NCI-H82 treated with DMSO at 0.1 percent for 48 hours (cell line): ENCODE results near the gene ENOX1.

Experiments used
- DNase-seq: peaks from one replicate; lab custom pipeline; 2025; ENCODE audit not compliant: unreplicated experiment; lab: John Stamatoyannopoulos, UW

The ENOX1 gene

DNA sequence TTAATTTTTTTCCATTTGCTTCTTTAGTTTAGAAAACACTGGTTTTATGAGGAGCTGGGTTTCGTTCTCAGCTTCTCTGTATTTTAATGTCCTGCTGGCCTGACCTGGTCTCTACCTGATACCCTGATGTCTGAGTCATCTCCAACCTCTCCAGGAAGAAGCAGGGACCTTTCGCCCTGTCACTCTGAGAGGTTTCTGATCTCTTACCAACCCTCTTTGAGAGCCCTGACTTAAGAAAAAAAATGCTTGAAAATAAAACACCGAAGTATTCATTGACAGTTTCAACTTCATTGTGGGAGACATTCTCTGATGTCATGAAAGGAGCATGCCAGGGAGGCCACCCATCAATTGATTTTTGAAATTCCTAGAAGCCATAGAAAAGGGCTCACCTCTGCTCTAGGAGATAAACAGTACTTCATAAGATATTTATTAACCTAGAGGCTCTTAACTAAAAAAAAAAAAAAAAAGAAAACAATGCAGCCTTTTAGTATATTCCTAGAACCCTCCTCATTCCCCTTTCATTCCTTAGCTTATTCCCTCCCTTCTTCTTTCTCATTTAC, 234.8 kb downstream of the ENOX1 start:
- DNase-seq = no peak

DNA sequence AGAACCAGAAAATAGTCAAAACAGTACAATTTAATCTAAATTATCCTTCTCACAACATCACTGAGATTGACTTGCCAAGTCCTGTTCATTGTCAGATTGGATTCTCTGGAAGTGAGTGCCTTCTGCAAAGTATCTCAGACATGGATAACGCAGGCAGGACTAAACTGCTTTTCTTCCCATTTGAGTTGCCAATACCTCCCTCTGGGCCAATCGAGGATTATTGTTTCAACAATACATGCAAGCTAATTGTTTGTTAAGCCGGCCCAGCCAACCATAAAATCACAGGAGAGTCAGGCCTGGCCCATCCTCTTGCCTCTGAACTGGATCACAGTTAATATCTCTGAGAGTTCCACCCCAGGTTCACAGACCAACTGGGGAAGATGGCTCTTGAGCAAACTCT, 240.0 kb downstream of the ENOX1 start:
- DNase-seq = peak; percentile 16

DNA sequence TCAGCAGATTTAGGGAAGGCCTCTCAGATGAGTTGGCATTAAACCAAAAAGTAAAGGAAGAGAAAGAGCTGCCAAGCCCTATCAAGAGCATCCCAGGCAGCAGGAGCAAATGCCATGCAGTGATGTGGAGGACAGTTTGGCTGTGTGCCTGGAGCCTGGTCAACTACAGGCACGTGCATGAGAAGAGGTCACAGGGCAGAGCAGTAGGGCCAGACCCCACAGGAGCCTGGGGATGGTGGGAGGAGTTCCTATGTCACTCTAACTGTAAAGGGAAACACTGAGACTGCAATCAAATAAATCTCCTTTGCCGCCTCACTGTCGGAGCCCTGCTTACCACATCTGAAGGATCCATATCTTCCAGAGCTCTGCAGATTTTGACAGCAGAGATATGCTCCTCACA, 240.5 kb downstream of the ENOX1 start:
- no peak for DNase-seq

DNA sequence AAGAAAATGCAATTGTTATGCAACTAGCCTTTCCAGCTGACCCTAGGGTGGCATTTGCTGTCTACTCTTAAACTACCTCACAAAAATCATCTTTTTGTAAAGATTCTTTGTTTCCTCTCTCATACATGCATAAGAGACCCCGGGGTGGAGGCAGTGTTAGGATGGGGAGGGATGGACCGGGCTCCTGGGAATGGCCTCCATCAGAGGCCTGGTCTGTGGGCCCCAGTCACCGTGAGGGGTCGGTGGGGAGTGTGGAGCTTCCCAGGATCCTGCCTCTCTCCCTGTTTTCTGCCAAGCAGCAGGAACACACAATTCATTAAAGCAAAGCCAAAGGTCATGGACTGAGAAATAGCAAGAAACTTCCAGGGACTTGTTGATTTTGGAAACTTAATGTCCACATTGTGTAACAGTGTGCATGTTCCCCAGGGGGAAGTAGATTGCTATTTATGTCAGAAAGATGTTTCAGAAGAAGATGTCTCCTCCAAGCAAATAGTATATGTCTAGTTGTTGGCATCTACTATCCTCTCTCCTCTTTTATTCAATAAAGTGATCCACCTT, 241.4 kb downstream of the ENOX1 start:
- no peak for DNase-seq

DNA sequence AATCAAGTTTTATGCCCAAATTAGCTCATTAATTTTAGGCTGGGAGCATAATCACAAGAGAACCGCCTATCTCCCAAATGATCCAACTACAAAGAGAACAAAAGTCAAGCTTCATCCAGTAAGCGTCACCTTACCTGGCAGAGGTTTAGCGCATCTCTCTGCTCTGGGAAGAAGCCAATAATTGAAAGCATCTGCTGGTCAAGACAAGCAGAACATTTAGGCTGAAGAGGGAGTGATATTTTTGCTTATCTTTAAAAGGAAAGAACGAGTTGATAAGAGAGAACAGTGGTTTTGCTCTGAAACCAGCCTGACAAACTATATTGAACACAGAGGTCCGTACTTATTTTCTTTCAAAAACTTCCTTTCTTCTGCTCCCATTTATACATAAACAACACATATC, 242.1 kb downstream of the ENOX1 start:
- DNase-seq = no peak

DNA sequence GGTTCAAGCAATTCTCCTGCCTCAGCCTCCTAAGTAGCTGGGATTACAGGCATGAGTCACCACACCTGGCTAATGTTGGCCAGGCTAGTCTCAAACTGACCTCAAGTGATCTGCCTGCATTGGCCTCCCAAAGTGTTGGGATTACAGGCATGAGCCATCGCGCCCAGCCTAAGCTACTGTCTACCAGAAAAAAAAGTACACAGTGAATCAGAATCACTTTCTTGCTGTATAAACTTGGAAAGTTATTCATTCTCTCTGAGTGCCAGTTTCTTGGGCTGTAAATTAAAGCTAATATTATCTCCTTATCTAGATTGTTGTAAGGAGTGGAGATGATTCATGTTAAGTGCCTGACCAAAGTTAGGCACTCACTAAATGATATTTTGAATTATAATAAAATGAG, 242.8 kb downstream of the ENOX1 start:
- DNase-seq = no peak

DNA sequence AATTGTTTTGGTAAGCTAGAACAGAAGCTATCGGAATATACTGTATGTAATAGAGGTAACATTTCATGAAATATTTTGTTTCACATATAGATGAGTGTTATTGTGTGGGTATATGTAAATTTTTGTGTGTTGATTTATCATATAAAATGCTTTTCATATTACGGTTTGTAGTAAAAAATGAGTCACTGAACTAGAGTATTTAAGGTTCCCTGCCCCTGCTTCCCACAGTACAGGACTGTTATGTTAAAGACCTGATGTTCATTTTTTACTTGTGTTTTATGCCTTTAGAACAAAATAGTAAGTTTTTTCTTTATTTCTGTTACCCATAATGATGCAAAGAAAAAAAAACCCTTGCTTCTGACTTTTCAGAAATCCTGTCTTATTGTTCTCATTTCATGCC, 243.4 kb downstream of the ENOX1 start:
- DNase-seq = no peak

DNA sequence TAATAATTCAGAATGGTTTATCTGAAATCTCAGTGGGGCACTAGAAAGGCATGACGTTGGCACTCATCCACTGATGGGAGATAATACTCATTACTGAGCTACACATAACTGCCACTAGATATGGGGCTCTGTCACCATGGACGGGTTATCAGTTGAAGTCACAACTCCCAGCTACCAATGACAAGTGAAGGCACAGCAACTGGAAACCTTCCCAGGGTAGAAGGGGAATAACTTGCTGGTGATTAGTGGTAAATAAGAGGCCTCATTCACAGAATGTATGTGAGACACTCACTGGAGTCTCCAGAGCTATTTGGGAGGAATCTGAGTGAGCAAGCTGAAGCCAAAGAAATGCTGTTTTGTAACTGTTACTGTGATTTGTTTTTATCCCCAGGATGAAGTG, 249.6 kb downstream of the ENOX1 start:
- DNase-seq = no peak

DNA sequence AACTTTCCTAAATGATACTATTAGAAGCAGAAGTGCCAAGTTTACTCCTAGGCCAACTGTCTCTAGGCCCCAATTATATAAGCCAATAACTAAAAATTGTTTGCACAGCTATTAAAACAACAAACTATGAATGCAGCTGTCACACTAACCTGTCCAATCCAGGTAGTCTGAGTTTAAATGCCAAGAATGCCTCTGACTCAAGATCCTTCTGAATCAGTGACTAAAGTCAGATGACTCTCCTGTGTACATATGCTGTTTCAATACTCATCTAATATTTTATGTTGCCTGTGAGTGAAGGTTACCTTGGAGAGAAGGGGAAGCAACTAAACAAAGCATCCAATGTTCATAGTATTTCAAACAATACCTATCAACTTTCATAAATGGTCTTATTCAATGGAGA, 257.0 kb downstream of the ENOX1 start:
- no peak for DNase-seq

DNA sequence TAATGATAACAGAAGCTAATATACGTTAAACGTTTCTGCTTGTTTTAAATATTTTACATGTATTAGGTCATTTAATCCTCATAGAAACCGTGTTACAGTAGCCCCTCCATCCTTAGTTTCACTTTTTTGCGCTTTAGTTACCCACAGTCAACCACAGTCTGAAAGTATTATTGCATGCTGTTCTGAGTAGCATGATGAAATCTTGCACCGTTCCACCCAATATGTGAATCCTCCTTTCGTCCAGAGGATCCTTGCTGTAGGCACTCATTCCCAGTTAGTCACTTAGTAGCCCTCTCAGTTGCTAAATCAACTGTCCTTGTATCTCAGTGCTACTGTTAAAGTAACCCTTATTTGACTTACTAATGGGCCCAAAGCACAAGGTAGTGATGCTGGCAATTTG, 257.8 kb downstream of the ENOX1 start:
- DNase-seq = no peak

DNA sequence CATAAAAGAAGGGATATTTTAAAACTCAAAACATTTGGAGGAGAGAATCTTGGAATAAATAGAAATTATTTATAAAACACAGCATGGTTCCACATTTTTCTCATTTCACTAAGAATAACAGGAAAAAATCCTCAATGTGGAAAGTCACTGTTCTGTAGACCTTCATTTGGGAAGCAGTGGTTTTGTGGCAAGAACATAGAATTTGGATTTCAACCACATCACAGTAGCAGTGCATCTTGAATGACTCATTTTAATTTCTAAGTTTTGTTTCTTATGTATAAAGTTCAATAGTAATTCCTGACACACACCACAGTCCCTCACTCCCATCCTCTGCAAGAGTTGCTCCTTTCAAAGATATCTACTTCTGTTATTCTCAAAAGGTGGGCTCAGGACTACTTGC, 264.0 kb downstream of the ENOX1 start:
- DNase-seq = no peak

DNA sequence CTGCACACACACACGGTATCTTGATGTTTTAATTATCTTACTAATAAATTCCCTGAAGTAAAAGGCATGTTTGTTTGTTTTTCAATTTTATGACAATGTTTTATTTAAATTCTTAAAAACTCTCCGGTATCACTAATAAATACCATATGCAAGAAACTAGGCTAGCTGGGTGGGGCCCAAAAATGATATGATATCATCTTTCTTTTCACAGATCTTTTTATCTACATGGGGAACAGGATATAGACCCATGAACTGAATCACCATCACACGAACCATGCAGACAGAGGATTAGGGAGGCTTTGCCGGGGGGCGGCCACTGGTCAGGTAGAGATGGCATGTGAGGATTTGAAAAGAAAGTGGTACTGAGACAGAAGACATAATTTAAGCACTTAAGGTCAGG, 266.4 kb downstream of the ENOX1 start:
- no peak for DNase-seq

DNA sequence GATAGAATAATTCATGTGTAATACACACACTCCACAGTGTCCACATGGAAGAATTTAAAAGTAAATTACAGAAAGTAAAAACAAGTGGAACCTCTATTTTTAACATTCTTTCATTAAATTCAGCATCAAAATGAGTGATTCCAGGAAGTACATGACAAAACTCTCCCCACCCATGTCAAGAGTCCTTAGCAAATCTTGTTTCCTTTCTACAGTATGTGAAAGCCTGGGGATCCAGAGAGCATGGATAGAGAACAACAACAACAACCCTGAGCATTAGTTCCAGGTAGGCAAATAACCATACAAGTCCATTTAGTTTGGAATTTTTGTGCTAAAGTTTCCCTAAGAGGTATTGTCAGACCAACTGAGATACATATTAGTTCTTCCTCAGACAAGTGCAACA, 267.9 kb downstream of the ENOX1 start:
- no peak for DNase-seq

DNA sequence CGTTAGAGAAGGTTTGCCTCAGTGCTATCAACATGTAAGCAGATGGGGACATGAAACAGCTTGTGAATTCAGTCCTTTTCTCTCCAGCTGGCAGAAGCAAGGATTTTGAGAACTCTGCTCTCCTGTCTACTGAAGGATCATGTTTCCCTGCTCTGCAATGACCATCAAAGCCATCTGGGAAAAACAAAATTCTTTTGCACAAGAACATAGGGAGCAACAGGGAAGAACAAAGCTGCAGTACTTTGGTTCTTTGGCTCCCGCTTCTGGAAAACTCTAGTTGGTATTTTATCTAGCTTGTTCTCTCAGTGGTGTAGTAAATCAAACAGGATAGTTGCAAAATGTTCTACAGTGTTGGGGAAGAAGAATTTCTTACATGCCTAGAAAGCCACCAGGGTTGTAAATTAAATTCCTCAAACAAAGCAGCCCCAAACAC, 270.4 kb downstream of the ENOX1 start:
- peak; percentile 11 for DNase-seq

DNA sequence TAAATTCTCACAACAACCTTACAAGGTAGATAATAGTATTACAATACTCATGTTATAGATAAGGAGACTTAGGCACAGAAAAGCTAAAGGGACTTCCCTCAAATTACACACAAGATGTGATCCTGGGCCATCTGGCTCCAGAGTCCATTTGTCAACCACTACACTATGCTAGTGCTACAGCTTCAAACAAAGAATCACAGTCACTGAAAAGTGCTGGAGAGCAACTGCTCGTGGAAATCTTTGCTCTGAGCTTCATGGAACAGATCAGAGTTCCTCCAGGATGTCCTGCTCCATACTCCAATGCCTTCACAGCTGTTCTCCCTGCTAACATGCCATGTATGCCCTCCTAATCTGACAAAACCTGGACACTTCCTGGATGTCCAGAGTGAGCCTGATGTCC, 271.2 kb downstream of the ENOX1 start:
- peak; percentile 18 for DNase-seq

DNA sequence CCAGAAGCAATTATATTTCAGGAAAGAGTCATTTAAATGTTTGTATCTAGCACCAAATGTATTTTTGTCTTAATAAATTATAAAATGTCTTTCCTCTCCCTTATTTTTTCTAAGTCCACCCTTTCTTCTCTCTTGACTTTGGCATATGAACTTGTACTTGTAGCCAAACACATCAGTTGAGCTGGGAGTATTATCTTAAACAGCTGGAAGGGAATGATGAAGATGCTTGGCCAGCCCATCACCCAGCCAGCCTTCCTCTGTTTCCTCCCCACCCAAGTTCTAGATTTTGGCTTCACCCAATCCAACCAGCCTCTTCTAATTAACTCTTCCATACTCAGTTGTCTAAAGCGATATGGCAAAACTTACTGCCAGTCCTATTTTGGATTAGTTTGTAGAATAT, 272.5 kb downstream of the ENOX1 start:
- no peak for DNase-seq

DNA sequence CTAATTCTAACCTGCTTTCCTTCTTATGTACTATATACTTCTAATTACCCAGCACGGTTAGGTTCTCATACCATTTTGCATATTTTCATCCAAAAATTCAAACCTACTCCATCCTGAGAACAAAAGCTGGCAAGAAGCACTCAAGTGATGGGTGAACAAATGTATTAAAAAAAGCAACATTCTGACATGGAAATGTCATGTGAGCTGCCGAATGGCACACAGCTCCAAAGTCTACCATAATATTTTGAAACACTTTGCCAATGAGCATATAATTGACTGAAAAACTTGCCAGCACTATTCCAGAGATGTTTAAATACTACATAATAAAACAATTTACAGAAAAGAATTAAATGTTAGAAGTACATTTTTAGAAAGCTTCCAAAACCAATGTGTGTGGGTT, 274.6 kb downstream of the ENOX1 start:
- DNase-seq = no peak

DNA sequence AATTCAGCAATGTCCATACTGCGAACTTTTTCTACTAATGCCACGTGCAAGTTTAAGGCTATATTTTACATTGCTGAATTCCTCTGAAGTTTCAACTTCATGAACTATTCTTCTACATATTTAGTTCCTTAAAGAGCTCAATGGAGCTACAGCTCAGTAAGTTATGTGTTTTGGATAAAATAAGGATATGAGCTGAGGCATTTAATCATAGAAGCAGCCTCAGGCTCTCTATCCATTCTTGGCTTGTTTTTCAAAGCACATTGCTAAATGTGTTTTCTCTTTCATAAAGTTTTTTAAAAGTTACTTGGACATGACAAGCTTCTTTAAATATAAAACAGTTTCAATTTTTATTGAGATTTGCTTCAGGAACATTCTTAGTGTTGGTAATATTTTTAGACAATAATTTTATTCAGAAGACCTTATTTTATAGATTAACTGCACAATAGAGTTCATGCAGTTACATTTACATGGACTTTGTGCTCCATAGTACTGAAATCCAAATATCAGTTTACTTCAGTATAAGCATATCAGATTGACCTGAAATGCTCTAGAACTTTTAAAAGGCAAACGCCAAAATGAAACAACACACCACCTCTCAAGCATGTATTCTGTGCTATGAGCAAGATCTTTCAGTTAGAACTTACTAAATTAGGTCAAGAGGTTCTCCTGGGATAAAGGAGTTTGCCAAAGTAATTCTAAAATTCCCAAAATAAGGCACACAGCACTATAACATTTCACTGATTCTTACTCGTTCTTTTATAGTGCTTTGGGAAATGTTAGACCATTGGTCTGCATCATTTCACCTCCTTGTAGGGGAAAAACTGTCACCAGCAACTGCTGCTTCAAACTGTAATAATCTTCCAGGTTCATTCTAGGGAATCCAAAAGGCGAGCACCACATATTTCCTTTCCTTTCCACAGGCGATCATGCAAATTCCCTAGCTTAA, 275.5 kb downstream of the ENOX1 start:
- no peak for DNase-seq

DNA sequence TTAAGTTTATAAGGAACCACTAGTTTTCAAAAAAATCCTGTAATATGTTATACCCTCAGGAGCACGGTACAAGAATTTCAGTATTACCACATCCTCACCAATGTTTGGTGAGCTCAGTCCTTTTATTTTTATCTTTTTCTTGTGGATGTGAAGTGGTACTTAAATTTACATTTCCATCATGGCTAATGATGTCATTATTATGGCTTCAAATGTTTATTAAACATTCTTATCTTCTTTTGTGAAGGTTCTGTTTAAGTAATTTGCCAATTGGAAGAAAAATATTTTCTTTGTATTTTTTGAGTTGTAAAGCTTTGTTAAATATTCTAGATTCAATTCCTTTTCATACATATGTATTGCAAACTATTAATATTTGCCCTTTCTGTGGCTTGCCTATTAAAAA, 291.0 kb downstream of the ENOX1 start:
- DNase-seq = no peak

DNA sequence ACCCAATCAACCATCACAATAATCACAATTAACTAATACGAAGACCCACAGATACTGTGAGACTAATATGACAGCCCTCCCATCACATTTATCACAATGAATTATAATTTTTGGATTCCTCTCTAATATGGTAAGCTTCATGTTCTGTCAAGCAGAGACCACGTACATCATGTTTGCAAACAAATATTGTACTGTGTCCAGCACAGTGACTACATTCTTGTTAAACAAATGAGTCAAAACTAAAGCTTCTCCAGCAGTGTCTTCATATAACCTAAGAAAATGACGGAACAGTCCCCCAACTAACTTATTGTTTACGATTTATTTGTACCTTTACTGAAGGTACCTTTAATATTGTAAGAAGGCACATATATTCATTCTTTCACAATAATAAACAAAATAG, 292.6 kb downstream of the ENOX1 start:
- no peak for DNase-seq

DNA sequence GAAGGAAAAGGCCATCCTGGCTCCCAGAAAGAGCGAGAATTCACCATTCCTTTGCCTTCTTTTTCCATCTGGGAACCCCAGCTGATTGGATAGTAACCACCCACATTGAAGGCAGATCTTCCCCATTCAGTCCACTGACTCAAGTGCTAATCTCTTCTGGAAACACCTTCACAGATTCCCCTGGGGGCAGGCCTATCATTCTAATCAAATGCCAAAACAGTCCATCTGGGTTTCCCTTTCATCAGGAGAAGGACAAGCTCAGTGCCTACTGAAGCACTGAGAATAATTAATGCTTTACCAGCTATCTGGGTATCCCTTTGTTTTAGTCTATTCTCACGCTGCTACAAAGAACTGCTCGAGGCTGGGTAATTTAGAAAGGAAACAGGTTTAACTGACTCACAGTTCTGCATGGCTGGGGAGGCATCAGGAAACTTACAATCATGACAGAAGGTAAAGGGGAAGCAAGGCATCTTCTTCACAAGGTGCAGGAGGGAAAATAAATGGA, 293.2 kb downstream of the ENOX1 start:
- DNase-seq = no peak

DNA sequence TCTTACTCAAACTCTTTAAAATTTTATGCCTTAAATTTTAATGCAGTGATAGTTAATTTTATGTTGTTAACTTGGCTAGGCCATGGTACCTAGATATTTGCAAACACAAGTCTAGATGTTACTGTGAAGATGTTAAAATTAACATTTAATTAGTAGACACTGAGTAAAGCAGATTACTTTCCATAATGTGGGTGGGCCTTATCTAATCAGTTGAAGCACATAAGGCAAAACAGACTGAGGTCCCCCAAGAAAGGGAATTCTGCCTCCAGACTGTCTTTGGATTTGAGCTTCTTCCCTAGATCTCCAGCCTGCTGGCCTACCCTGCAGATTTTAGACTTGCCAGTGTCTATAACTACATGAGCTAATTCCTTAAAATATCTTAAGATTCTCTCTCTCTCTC, 294.0 kb downstream of the ENOX1 start:
- DNase-seq = no peak
